ENCODE measurements around the gene MATCAP1. TPM values are rescaled to one million over a fixed set of nuclear protein-coding genes. Genes with fewer than 3 reads are reported as not detected.

Gene MATCAP1
- total and polyA plus RNA-seq, 4 donors, result 18.5 to 41.8 (median 26.0) TPM

DNA sequence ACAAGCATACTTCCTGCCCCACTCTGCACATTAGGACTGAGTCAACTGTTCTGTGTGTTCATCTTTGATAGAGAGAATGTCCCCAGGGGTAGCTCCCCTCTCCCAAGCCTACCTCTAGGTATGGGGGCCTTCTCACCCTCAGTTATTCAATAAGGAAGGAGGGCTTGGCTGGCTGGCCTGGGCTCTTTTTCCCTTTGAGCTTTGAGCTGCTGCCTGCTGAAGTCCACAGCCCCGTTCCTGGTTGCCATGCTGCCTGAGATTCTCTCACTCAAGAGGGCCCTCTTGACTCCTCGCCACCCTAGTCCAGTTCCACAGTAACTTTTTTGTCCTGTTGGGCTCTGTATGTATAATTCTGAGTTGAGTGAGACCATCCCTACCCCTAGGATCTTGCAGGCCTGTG, 38.0 kb downstream of the MATCAP1 start:
- DNase-seq (no peak), ATAC-seq (ENCODE audit: insufficient read depth, low FRiP score) (no peak)
- Histone ChIP-seq H3K27me3 (ENCODE audit: control insufficient read depth in 3 of 3, insufficient read depth in 3 of 3, low read length in 2 of 3) (no peaks in the 10 kb centered on the region), H3K4me3 (no peak overlapping the region), H3K36me3 (ENCODE audit: control insufficient read depth in 4 of 4, insufficient read depth in 4 of 4, low read length in 4 of 4) (peaks cover 15 to 72% (median 48%) of the 10 kb centered on the region in 4 donors), H3K9ac (ENCODE audit: insufficient read depth in 1 of 2, low read length in 2 of 2) (no peak overlapping the region), H3K9me3 (ENCODE audit: control insufficient read depth in 4 of 4, insufficient read depth in 3 of 4, low read length in 3 of 4) (peaks cover 0 to 2% (median 0%) of the 10 kb centered on the region in 4 donors), H3K4me1 (ENCODE audit: control insufficient read depth in 5 of 5, insufficient read depth in 5 of 5, low read length in 5 of 5) (peaks cover 0 to 8% (median 0%) of the 10 kb centered on the region in 5 donors), H3K27ac (ENCODE audit: low read depth in 1 of 2, low read length in 1 of 2) (no peak overlapping the region)
- 84 to 88% methylated on average over 2 of the region's 2 CpGs for WGBS, 2 donors
- no peak for TF ChIP-seq CTCF (IDR thresholded peaks at IDR 0.05; ENCODE audit: control extremely low read depth, extremely low read depth)

- no peaks in the 10 kb centered on the region for H3K27me3 ChIP-seq (ENCODE audit: control insufficient read depth in 3 of 3, insufficient read depth in 3 of 3, low read length in 2 of 3)
- H3K9ac ChIP-seq (ENCODE audit: insufficient read depth in 1 of 2, low read length in 2 of 2), result no peak overlapping the region
- peaks cover 0 to 2% (median 0%) of the 10 kb centered on the region in 5 donors for H3K4me1 ChIP-seq (ENCODE audit: control insufficient read depth in 5 of 5, insufficient read depth in 5 of 5, low read length in 5 of 5)
- H3K4me3 ChIP-seq, result no peak overlapping the region
- ATAC-seq (ENCODE audit: insufficient read depth, low FRiP score), result no peak
- no peak for TF ChIP-seq CTCF (IDR thresholded peaks at IDR 0.05; ENCODE audit: control extremely low read depth, extremely low read depth)
- peaks cover 19 to 77% (median 55%) of the 10 kb centered on the region in 4 donors for H3K36me3 ChIP-seq (ENCODE audit: control insufficient read depth in 4 of 4, insufficient read depth in 4 of 4, low read length in 4 of 4)
- 90 to 100% methylated on average over 2 of the region's 2 CpGs for WGBS, 2 donors
- H3K9me3 ChIP-seq (ENCODE audit: control insufficient read depth in 4 of 4, insufficient read depth in 3 of 4, low read length in 3 of 4), result peaks cover 0 to 2% (median 0%) of the 10 kb centered on the region in 4 donors
- H3K27ac ChIP-seq (ENCODE audit: low read depth in 1 of 2, low read length in 1 of 2), result no peak overlapping the region
- no peak for DNase-seq
Observed at GRCh38 chr16:67144943-67145342, 38.8 kb downstream of the MATCAP1 start.

GRCh38 chr16:67142342-67142741, 41.4 kb downstream of the MATCAP1 start:
- Histone ChIP-seq H3K4me3 (no peak overlapping the region), H3K9me3 (ENCODE audit: control insufficient read depth in 4 of 4, insufficient read depth in 3 of 4, low read length in 3 of 4) (peaks cover 0 to 2% (median 0%) of the 10 kb centered on the region in 4 donors), H3K36me3 (ENCODE audit: control insufficient read depth in 4 of 4, insufficient read depth in 4 of 4, low read length in 4 of 4) (peaks cover 19 to 75% (median 59%) of the 10 kb centered on the region in 4 donors), H3K4me1 (ENCODE audit: control insufficient read depth in 5 of 5, insufficient read depth in 5 of 5, low read length in 5 of 5) (no peaks in the 10 kb centered on the region), H3K9ac (ENCODE audit: insufficient read depth in 1 of 2, low read length in 2 of 2) (no peak overlapping the region), H3K27me3 (ENCODE audit: control insufficient read depth in 3 of 3, insufficient read depth in 3 of 3, low read length in 2 of 3) (no peaks in the 10 kb centered on the region), H3K27ac (ENCODE audit: low read depth in 1 of 2, low read length in 1 of 2) (no peak overlapping the region)
- TF ChIP-seq CTCF (IDR thresholded peaks at IDR 0.05; ENCODE audit: control extremely low read depth, extremely low read depth), result no peak
- WGBS, 2 donors, result 96 to 98% methylated on average over 9 of the region's 9 CpGs
- ATAC-seq (ENCODE audit: insufficient read depth, low FRiP score) (no peak), DNase-seq (no peak)

- peaks cover 0 to 2% (median 0%) of the 10 kb centered on the region in 4 donors for H3K9me3 ChIP-seq (ENCODE audit: control insufficient read depth in 4 of 4, insufficient read depth in 3 of 4, low read length in 3 of 4)
- no peak overlapping the region for H3K27ac ChIP-seq (ENCODE audit: low read depth in 1 of 2, low read length in 1 of 2)
- no peak for TF ChIP-seq CTCF (IDR thresholded peaks at IDR 0.05; ENCODE audit: control extremely low read depth, extremely low read depth)
- no peak overlapping the region for H3K9ac ChIP-seq (ENCODE audit: insufficient read depth in 1 of 2, low read length in 2 of 2)
- no peaks in the 10 kb centered on the region for H3K27me3 ChIP-seq (ENCODE audit: control insufficient read depth in 3 of 3, insufficient read depth in 3 of 3, low read length in 2 of 3)
- H3K4me3 ChIP-seq, result no peak overlapping the region
- H3K4me1 ChIP-seq (ENCODE audit: control insufficient read depth in 5 of 5, insufficient read depth in 5 of 5, low read length in 5 of 5), result no peaks in the 10 kb centered on the region
- DNase-seq (no peak), ATAC-seq (ENCODE audit: insufficient read depth, low FRiP score) (no peak)
- peaks cover 19 to 66% (median 56%) of the 10 kb centered on the region in 4 donors for H3K36me3 ChIP-seq (ENCODE audit: control insufficient read depth in 4 of 4, insufficient read depth in 4 of 4, low read length in 4 of 4)
- WGBS, 2 donors, result 98% methylated on average over 13 of the region's 13 CpGs
Observed at GRCh38 chr16:67141391-67141790, 42.4 kb downstream of the MATCAP1 start.
